OCI-LY7 (cell line): ENCODE measurements around the gene GJB2.

Experiments used
- EZH2phosphoT487 ChIP-seq: fragments of 200-600 bp; sonication (generic); IDR thresholded peaks from 2 replicates; pipeline ENCODE4 v1.6.1; 2018; ENCODE audit warnings: low read depth, borderline replicate concordance, mild to moderate bottlenecking, mixed run types, antibody characterized with exemption, low read length, moderate library complexity, mixed read lengths
- TF ChIP-seq, protein P1 (sequence below): fragments of 200-600 bp; sonication (generic); conservative IDR thresholded peaks from 2 replicates; pipeline ENCODE4 v1.5.1; 2014; ENCODE audit warnings: mild to moderate bottlenecking, antibody characterized with exemption, low read length, moderate library complexity, mixed read lengths

DNA sequence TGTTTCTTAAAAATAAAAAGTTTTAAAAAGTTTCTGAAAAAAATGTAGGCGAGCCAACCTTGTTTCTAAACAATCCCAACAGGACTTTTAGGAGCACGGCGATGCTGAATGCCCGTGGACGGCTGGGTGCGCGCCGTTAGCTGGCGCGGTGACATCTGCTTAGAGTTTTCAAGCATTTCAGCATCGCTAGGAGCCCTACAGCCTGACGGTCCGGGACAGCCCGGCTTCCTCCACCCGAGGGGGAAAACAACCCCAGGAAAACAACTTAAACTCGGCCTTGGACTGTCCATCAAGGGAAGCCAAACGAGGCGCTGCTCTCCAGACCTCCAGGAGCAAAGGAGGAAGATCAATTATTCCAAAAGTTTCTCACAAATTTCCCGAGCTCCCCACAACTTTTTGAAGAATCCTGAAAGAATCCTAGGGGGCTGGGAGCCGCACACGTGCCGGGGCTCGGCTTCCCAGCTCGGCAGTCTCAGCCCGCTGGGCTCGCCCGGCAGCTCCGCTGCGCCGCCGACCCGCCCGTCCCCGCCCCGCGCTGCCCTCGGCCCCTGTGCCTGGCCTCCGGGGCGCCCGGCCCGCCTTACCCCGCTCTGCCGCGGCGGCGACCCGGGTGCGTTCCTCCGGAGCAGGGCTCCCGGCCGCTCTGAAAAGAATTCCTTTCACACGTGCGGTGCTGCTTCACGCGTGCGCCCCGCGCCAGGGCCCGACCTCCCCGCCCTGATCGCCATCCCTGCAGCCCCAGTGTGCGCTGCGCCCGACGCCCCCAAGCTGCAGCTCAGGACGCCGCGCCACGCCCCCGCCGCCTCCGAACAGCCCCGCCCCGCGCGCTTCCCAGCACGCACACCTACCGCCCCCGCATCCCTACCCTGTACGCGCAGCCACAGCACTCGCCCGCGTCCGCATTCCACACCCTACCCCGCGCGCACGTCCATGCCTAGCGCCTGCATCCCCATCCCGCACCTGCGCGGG, 32.1 kb downstream of the GJB2 start, which contains the start of gene GJA3:
- TF ChIP-seq EZH2phosphoT487, result no peak
- TF ChIP-seq, protein P1, sequence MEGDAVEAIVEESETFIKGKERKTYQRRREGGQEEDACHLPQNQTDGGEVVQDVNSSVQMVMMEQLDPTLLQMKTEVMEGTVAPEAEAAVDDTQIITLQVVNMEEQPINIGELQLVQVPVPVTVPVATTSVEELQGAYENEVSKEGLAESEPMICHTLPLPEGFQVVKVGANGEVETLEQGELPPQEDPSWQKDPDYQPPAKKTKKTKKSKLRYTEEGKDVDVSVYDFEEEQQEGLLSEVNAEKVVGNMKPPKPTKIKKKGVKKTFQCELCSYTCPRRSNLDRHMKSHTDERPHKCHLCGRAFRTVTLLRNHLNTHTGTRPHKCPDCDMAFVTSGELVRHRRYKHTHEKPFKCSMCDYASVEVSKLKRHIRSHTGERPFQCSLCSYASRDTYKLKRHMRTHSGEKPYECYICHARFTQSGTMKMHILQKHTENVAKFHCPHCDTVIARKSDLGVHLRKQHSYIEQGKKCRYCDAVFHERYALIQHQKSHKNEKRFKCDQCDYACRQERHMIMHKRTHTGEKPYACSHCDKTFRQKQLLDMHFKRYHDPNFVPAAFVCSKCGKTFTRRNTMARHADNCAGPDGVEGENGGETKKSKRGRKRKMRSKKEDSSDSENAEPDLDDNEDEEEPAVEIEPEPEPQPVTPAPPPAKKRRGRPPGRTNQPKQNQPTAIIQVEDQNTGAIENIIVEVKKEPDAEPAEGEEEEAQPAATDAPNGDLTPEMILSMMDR, result no peak
